Neural cell (in vitro differentiated cells): Measurements from ENCODE around the gene FGF12. TPM values are rescaled to one million over a fixed set of nuclear protein-coding genes. Genes with fewer than 3 reads are reported as not detected.
A peak's percentile ranks its signal among the peaks of the same experiment; 100 is the strongest.

Source experiments
- H2AFZ ChIP-seq: fragments of 200-600, 300-800 bp; sonication (generic), shearing (Covaris generic); 2 replicates; pipeline ENCODE4 v1.6.0; 2014; ENCODE audit warnings: low read depth, mild to moderate bottlenecking, antibody characterized with exemption, low read length, moderate library complexity
- H3F3A ChIP-seq: fragments of 200-600 bp; shearing (Covaris generic); 2 replicates; pipeline ENCODE4 v1.6.1; 2016; ENCODE audit warnings: mild to moderate bottlenecking, moderate library complexity, mixed read lengths, antibody characterized with exemption, low read length; ENCODE audit not compliant: insufficient read depth, poor library complexity, severe bottlenecking
- H3K27ac ChIP-seq: fragments of 200-600, 300-800 bp; sonication (generic), shearing (Covaris generic); 2 replicates; pipeline ENCODE4 v1.5.1; 2014; ENCODE audit warnings: mild to moderate bottlenecking, low read length, moderate library complexity
- H3K27me3 ChIP-seq: fragments of 300-800, 200-600 bp; sonication (generic), shearing (Covaris generic); 2 replicates; pipeline ENCODE4 v1.6.0; 2014; ENCODE audit warnings: mild to moderate bottlenecking, low read depth, low read length, moderate library complexity; ENCODE audit not compliant: insufficient read depth
- H3K36me3 ChIP-seq: fragments of 300-800, 200-600 bp; sonication (generic), shearing (Covaris generic); 2 replicates; pipeline ENCODE4 v1.5.1; 2014; ENCODE audit warnings: mild to moderate bottlenecking, antibody characterized with exemption, low read length, moderate library complexity; ENCODE audit not compliant: insufficient read depth
- H3K4me2 ChIP-seq: fragments of 300-800, 200-600 bp; sonication (generic), shearing (Covaris generic); 2 replicates; pipeline ENCODE4 v1.6.0; 2014; ENCODE audit warnings: mild to moderate bottlenecking, low read length
- H3K4me3 ChIP-seq: fragments of 300-800, 200-600 bp; sonication (generic), shearing (Covaris generic); 2 replicates; pipeline ENCODE4 v1.5.1; 2014; ENCODE audit warnings: mild to moderate bottlenecking, low read length, moderate library complexity
- H3K79me2 ChIP-seq: fragments of 200-600 bp; shearing (Covaris generic); replicated peaks from 2 replicates; pipeline ENCODE4 v1.6.0; 2014; ENCODE audit warnings: mild to moderate bottlenecking, low read length, moderate library complexity; ENCODE audit not compliant: insufficient read depth
- H3K9ac ChIP-seq: fragments of 300-800, 200-600 bp; sonication (generic), shearing (Covaris generic); 2 replicates; pipeline ENCODE4 v1.6.1; 2016; ENCODE audit warnings: mild to moderate bottlenecking, low read length, mixed read lengths
- H3K9me2 ChIP-seq: fragments of 200-600 bp; shearing (Covaris generic); 2 replicates; pipeline ENCODE4 v1.6.1; 2016; ENCODE audit warnings: mild to moderate bottlenecking, low read length, mixed read lengths; ENCODE audit not compliant: insufficient read depth
- H3K9me3 ChIP-seq: fragments of 200-600, 300-800 bp; sonication (generic), shearing (Covaris generic); 2 replicates; pipeline ENCODE4 v1.6.1; 2016; ENCODE audit warnings: mild to moderate bottlenecking, mixed run types, low read length, moderate library complexity, mixed read lengths
- H4K20me1 ChIP-seq: fragments of 200-600 bp; shearing (Covaris generic); 2 replicates; pipeline ENCODE4 v1.6.1; 2016; ENCODE audit warnings: mild to moderate bottlenecking, mixed run types; ENCODE audit not compliant: insufficient read depth
- CTCF ChIP-seq: fragments of 450-650 bp; IDR thresholded peaks from 2 replicates; pipeline ENCODE4 v1.5.1; 2014; ENCODE audit warnings: antibody characterized with exemption, mild to moderate bottlenecking, moderate library complexity; ENCODE audit not compliant: poor library complexity, severe bottlenecking
- EP300 ChIP-seq: fragments of 450-650 bp; conservative IDR thresholded peaks from 2 replicates; pipeline ENCODE4 v1.6.1; 2014; ENCODE audit warnings: antibody characterized with exemption, mild to moderate bottlenecking, moderate library complexity; ENCODE audit not compliant: poor library complexity, severe bottlenecking
- EZH2 ChIP-seq: fragments of 200-600, 300-800 bp; shearing (Covaris generic), sonication (generic); IDR thresholded peaks from 2 replicates; pipeline ENCODE4 v1.6.1; 2014; ENCODE audit warnings: antibody characterized with exemption, low read length, borderline replicate concordance, mild to moderate bottlenecking; ENCODE audit not compliant: insufficient read depth, poor library complexity, severe bottlenecking
- MXI1 ChIP-seq: fragments of 450-650 bp; conservative IDR thresholded peaks from 2 replicates; pipeline ENCODE4 v1.6.1; 2014; ENCODE audit warnings: antibody characterized with exemption, mild to moderate bottlenecking; ENCODE audit not compliant: poor library complexity, severe bottlenecking
- POLR2AphosphoS5 ChIP-seq: IDR thresholded peaks from 2 replicates; pipeline ENCODE4 v1.6.1; 2012
- RAD21 ChIP-seq: fragments of 450-650 bp; conservative IDR thresholded peaks from 2 replicates; pipeline ENCODE4 v1.6.1; 2014; ENCODE audit warnings: antibody characterized with exemption, mild to moderate bottlenecking, moderate library complexity
- REST ChIP-seq: IDR thresholded peaks from 2 replicates; pipeline ENCODE4 v1.6.1; 2012; ENCODE audit warnings: borderline replicate concordance
- SMC3 ChIP-seq: fragments of 450-650 bp; conservative IDR thresholded peaks from 2 replicates; pipeline ENCODE4 v1.6.1; 2014; ENCODE audit warnings: antibody characterized with exemption, mild to moderate bottlenecking, moderate library complexity; ENCODE audit not compliant: poor library complexity
- TAF1 ChIP-seq: IDR thresholded peaks from 2 replicates; pipeline ENCODE4 v1.6.1; 2012; ENCODE audit warnings: low read depth
- polyA plus RNA-seq: library from polyadenylated mRNA; depleted of rRNA; stranded (reverse); fragments of >200 nt; gene quantifications from 2 replicates; pipeline ENCODE4 v1.2.3, GENCODE V29; 2014

FGF12 gene
- polyA plus RNA-seq, 1 donor from 2014 or later, result 4.8 TPM

- Histone ChIP-seq H3F3A (no peaks in the 10 kb centered on the region), H2AFZ (no peak overlapping the region), H3K4me3 (no peak overlapping the region), H3K9me2 (no peaks in the 10 kb centered on the region), H3K79me2 (no peaks in the 10 kb centered on the region), H3K27me3 (no peaks in the 10 kb centered on the region), H3K36me3 (no peaks in the 10 kb centered on the region), H3K9me3 (no peaks in the 10 kb centered on the region), H3K9ac (no peak overlapping the region), H4K20me1 (no peaks in the 10 kb centered on the region), H3K27ac (no peak overlapping the region), H3K4me2 (no peak overlapping the region)
- TF ChIP-seq MXI1 (no peak), TAF1 (no peak), EZH2 (no peak), REST (no peak), CTCF (no peak), RAD21 (no peak), POLR2AphosphoS5 (no peak), SMC3 (no peak), EP300 (no peak)
Observed at GRCh38 chr3:192108820-192109219, 618.5 kb downstream of the FGF12 start.

GRCh38 chr3:192106543-192106942 lies 620.8 kb downstream of the FGF12 start:
- Histone ChIP-seq H3K27ac (no peak overlapping the region), H2AFZ (no peak overlapping the region), H3K4me3 (no peak overlapping the region), H3K36me3 (no peaks in the 10 kb centered on the region), H3F3A (no peaks in the 10 kb centered on the region), H3K79me2 (no peaks in the 10 kb centered on the region), H3K9ac (no peak overlapping the region), H3K9me3 (no peaks in the 10 kb centered on the region), H3K9me2 (no peaks in the 10 kb centered on the region), H4K20me1 (no peaks in the 10 kb centered on the region), H3K4me2 (no peak overlapping the region), H3K27me3 (no peaks in the 10 kb centered on the region)
- no peak for TF ChIP-seq MXI1
- TF ChIP-seq POLR2AphosphoS5, result peak; percentile 57
- peak; percentile 32 for TF ChIP-seq CTCF
